ENCODE measurements around the gene GPR180.

Gene GPR180

DNA sequence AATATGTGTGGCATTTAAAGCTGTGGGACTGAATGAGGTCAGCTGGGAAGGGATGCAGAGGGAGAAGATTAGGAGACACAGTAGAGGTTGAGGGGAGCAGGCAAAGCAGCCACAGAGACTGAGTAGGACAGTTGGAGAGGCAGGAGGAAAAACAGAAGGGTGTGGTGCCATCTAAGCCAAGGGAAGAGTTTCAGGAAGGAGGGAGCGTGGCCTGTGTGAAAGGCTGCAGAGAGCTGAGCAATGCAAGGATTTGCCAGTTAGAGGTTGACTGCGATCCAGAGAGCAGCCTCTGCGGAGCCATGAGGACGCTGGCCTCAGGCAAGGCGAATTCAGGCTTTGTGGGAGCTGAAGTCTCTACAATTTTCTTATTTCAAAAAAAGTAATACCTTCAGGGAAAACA is 81.8 kb downstream of the GPR180 start:
- FAIRE-seq (no peak), DNase-seq (ENCODE audit: insufficient read length, low spot score) (no peak)

All from GM19239 (cell line).